Liver (tissue), 9 donors: ENCODE data around the gene TIMM8B. TPM values are rescaled to one million over a fixed set of nuclear protein-coding genes. Genes with fewer than 3 reads are reported as not detected.

Experiments used
- DNase-seq: peaks from one replicate; pipeline ENCODE4 v3.0.0-alpha.2; 2017; ENCODE audit warnings: low spot score
- H3K27ac ChIP-seq, 2 donors: one replicate each; pipeline ENCODE4 v1.7.0; 2013; ENCODE audit warnings: inconsistent platforms in 2 of 2, low read length in 2 of 2, control low read depth in 1 of 2, low read depth in 1 of 2, mild to moderate bottlenecking in 1 of 2
- H3K27me3 ChIP-seq, 4 donors: one replicate each; pipeline versions ENCODE4 v1.6.1 to v1.7.0; 2013; ENCODE audit warnings: low read length in 3 of 4, inconsistent platforms in 1 of 4, mild to moderate bottlenecking in 1 of 4, moderate library complexity in 1 of 4; ENCODE audit not compliant: control insufficient read depth in 4 of 4, insufficient read depth in 4 of 4
- H3K36me3 ChIP-seq, 4 donors: one replicate each; pipeline versions ENCODE4 v1.6.1 to v1.7.0; 2013; ENCODE audit warnings: low read length in 3 of 4, mild to moderate bottlenecking in 3 of 4, low read depth in 1 of 4, moderate library complexity in 1 of 4; ENCODE audit not compliant: control insufficient read depth in 4 of 4, insufficient read depth in 3 of 4
- H3K4me1 ChIP-seq, 4 donors: one replicate each; pipeline versions ENCODE4 v1.6.1 to v1.7.0; 2013; ENCODE audit warnings: low read length in 3 of 4, mild to moderate bottlenecking in 3 of 4, moderate library complexity in 1 of 4; ENCODE audit not compliant: control insufficient read depth in 4 of 4, insufficient read depth in 4 of 4
- H3K4me3 ChIP-seq, 3 donors: one replicate each; pipeline versions ENCODE4 v1.6.1 to v1.7.0; 2013; ENCODE audit warnings: low read length in 3 of 3, control low read depth in 1 of 3, low read depth in 1 of 3, mild to moderate bottlenecking in 1 of 3
- H3K9ac ChIP-seq, 2 donors: one replicate each; pipeline ENCODE4 v1.7.0; 2013; ENCODE audit warnings: low read length in 2 of 2, mild to moderate bottlenecking in 2 of 2, moderate library complexity in 2 of 2, control low read depth in 1 of 2, low read depth in 1 of 2
- H3K9me3 ChIP-seq, 4 donors: one replicate each; pipeline versions ENCODE4 v1.6.1 to v1.7.0; 2013; ENCODE audit warnings: low read length in 3 of 4; ENCODE audit not compliant: control insufficient read depth in 4 of 4
- ATF3 ChIP-seq: IDR thresholded peaks from 2 replicates; pipeline ENCODE4 v1.6.1; 2016; ENCODE audit warnings: antibody characterized with exemption
- CTCF ChIP-seq: fragments of 150-350 bp; IDR thresholded peaks from 2 replicates; pipeline ENCODE4 v1.5.1; 2017; ENCODE audit warnings: improper control_type of control experiment, low read depth, low read length; ENCODE audit not compliant: missing input control
- EGR1 ChIP-seq, 2 donors: IDR thresholded peaks; 2 replicates each; pipeline ENCODE4 v1.6.1; 2016 to 2018; ENCODE audit warnings: antibody characterized with exemption in 2 of 2, low read depth in 2 of 2
- FOXA1 ChIP-seq: IDR thresholded peaks from 2 replicates; pipeline ENCODE4 v1.6.1; 2016; ENCODE audit warnings: antibody characterized with exemption
- FOXA2 ChIP-seq: IDR thresholded peaks from 2 replicates; pipeline ENCODE4 v1.6.1; 2016; ENCODE audit warnings: antibody characterized with exemption
- GABPA ChIP-seq, 2 donors: IDR thresholded peaks in 1 of 2; conservative IDR thresholded peaks in 1 of 2; 2 replicates each; pipeline ENCODE4 v1.6.1; 2016; ENCODE audit warnings: antibody characterized with exemption in 2 of 2, mild to moderate bottlenecking in 1 of 2, moderate library complexity in 1 of 2
- HNF4A ChIP-seq, 2 donors: conservative IDR thresholded peaks; 2 replicates each; pipeline ENCODE4 v1.6.1; 2016; ENCODE audit warnings: antibody characterized with exemption in 2 of 2, mild to moderate bottlenecking in 2 of 2
- HNF4G ChIP-seq: IDR thresholded peaks from 2 replicates; pipeline ENCODE4 v1.6.1; 2016; ENCODE audit warnings: antibody characterized with exemption
- JUND ChIP-seq, 2 donors: IDR thresholded peaks; 2 replicates each; pipeline ENCODE4 v1.6.1; 2016; ENCODE audit warnings: antibody characterized with exemption in 2 of 2
- MAX ChIP-seq: IDR thresholded peaks from 2 replicates; pipeline ENCODE4 v1.6.1; 2016; ENCODE audit warnings: antibody characterized with exemption
- NR2F2 ChIP-seq: IDR thresholded peaks from 2 replicates; pipeline ENCODE4 v1.6.1; 2016; ENCODE audit warnings: antibody characterized with exemption
- RAD21 ChIP-seq, 2 donors: IDR thresholded peaks; 2 replicates each; pipeline ENCODE4 v1.6.1; 2016; ENCODE audit warnings: antibody characterized with exemption in 2 of 2, mild to moderate bottlenecking in 2 of 2
- RXRA ChIP-seq, 2 donors: IDR thresholded peaks; 2 replicates each; pipeline ENCODE4 v1.6.1; 2017 to 2018; ENCODE audit warnings: antibody characterized with exemption in 2 of 2, mild to moderate bottlenecking in 1 of 2
- SP1 ChIP-seq: IDR thresholded peaks from 2 replicates; pipeline ENCODE4 v1.6.1; 2018; ENCODE audit warnings: antibody characterized with exemption, mild to moderate bottlenecking
- TAF1 ChIP-seq: conservative IDR thresholded peaks from 2 replicates; pipeline ENCODE4 v1.6.1; 2016; ENCODE audit warnings: antibody characterized with exemption, mild to moderate bottlenecking
- YY1 ChIP-seq: IDR thresholded peaks from 2 replicates; pipeline ENCODE4 v1.6.1; 2016; ENCODE audit warnings: antibody characterized with exemption, mild to moderate bottlenecking
- ZBTB33 ChIP-seq: IDR thresholded peaks from 2 replicates; pipeline ENCODE4 v1.6.1; 2016; ENCODE audit warnings: antibody characterized with exemption
- WGBS: extraction: QIAGEN DNeasy Blood & Tissue Kit; methylation state at CpG from one replicate; pipeline ENCODE4 v1.1.7; 2013; 5-methylcytosine and 5-hydroxymethylcytosine counted together
- polyA plus RNA-seq, 2 donors: library from polyadenylated mRNA; stranded (reverse) in 1 of 2; unstranded in 1 of 2; fragments of 200-250 nt in 1 of 2; fragments of >200 nt in 1 of 2; fragmentation: Nextera tagmentation in 1 of 2; extraction: Ambion mirVana in 1 of 2; gene quantifications; one replicate each; pipeline versions ENCODE4 v1.2.1 to v1.2.3, GENCODE V29; 2013 to 2015
- total RNA-seq, 2 donors: library from RNA; depleted of rRNA; stranded (reverse); fragments of >200 nt; gene quantifications; one replicate each; pipeline ENCODE4 v1.2.3, GENCODE V29; 2014
- donor health status: healthy.
- donor health status: healthy.
- donor health status: healthy.
- donor health status: healthy.
- donor health status: healthy.

TIMM8B gene
- total and polyA plus RNA-seq, 4 donors = 23.4 to 108 (median 78.7) TPM

GRCh38 chr11:112058103-112058502 lies 28.5 kb downstream of the TIMM8B start:
- Histone ChIP-seq H3K36me3 (peaks cover 8 to 45% (median 33%) of the 10 kb centered on the region in 4 donors), H3K27ac (no peak overlapping the region), H3K4me1 (no peaks in the 10 kb centered on the region), H3K4me3 (no peak overlapping the region), H3K27me3 (no peaks in the 10 kb centered on the region), H3K9me3 (no peaks in the 10 kb centered on the region), H3K9ac (no peak overlapping the region)
- no peak for DNase-seq
- 75% methylated on average over 1 of the region's 1 CpG for WGBS
- TF ChIP-seq TAF1 (no peak), CTCF (no peak), EGR1 (IDR thresholded peaks at IDR 0.05; ENCODE audit: low read depth in 2 of 2) (no peak), ATF3 (no peak), ZBTB33 (no peak), HNF4A (conservative IDR thresholded peaks at IDR 0.05) (no peak), GABPA (IDR thresholded peaks at IDR 0.05 in 1 of 2, conservative IDR thresholded peaks at IDR 0.05 in 1 of 2) (no peak), RXRA (IDR thresholded peaks at IDR 0.05) (no peak)

GRCh38 chr11:112057170-112057569 lies 29.4 kb downstream of the TIMM8B start:
- peaks cover 7 to 45% (median 32%) of the 10 kb centered on the region in 4 donors for H3K36me3 ChIP-seq

More at GRCh38 chr11:112057170-112057569, 29.4 kb downstream of the TIMM8B start:
- H3K9ac ChIP-seq = no peak overlapping the region
- no peak for DNase-seq
- no peaks in the 10 kb centered on the region for H3K4me1 ChIP-seq
- no peak for TF ChIP-seq ATF3
- TF ChIP-seq FOXA1 = no peak
- no peak for TF ChIP-seq JUND (IDR thresholded peaks at IDR 0.05)
- TF ChIP-seq FOXA2 = no peak
- TF ChIP-seq CTCF = no peak
- no peak for TF ChIP-seq TAF1
- TF ChIP-seq HNF4G = no peak
- no peak for TF ChIP-seq YY1
- no peak for TF ChIP-seq NR2F2
- no peak for TF ChIP-seq HNF4A (conservative IDR thresholded peaks at IDR 0.05)
- TF ChIP-seq EGR1 (IDR thresholded peaks at IDR 0.05; ENCODE audit: low read depth in 2 of 2) = no peak
- TF ChIP-seq RAD21 (IDR thresholded peaks at IDR 0.05) = no peak
- no peak for TF ChIP-seq ZBTB33
- TF ChIP-seq SP1 = no peak
- no peak for TF ChIP-seq RXRA (IDR thresholded peaks at IDR 0.05)
- no peak for TF ChIP-seq MAX
- no peaks in the 10 kb centered on the region for H3K27me3 ChIP-seq
- H3K4me3 ChIP-seq = no peak overlapping the region
- no peaks in the 10 kb centered on the region for H3K9me3 ChIP-seq
- H3K27ac ChIP-seq = no peak overlapping the region
- WGBS = 89% methylated on average over 4 of the region's 4 CpGs
